Kidney epithelial cell (primary cell): ENCODE data around the gene ABRACL. TPM values are rescaled to one million over a fixed set of nuclear protein-coding genes. Genes with fewer than 3 reads are reported as not detected.
"Not testable (repeated sequence)": the region's sequence is repeated elsewhere in the genome, so short reads cannot be mapped to it uniquely, and the experiment has no call there.

ENCODE experiments used
- DNase-seq: peaks from one replicate; pipeline ENCODE4 v3.0.0-alpha.2; 2010; ENCODE audit warnings: low read depth
- H3K27me3 ChIP-seq: 2 replicates; pipeline ENCODE4 v1.6.0; 2011; ENCODE audit warnings: low read length; ENCODE audit not compliant: control insufficient read depth, insufficient read depth
- H3K36me3 ChIP-seq: 2 replicates; pipeline ENCODE4 v1.5.1; 2011; ENCODE audit warnings: low read length; ENCODE audit not compliant: control insufficient read depth, insufficient read depth
- H3K4me3 ChIP-seq: 2 replicates; pipeline ENCODE4 v1.5.1; 2011; ENCODE audit warnings: low read depth, mild to moderate bottlenecking, control low read depth, low read length
- total RNA-seq: library from RNA; depleted of rRNA; stranded (reverse); fragments of >200 nt; gene quantifications from 2 replicates; pipeline ENCODE4 v1.2.3, GENCODE V29; 2015
- TF ChIP-seq, protein P1 (sequence below): IDR thresholded peaks from 2 replicates; pipeline ENCODE4 v1.5.1; 2011; ENCODE audit warnings: mild to moderate bottlenecking, moderate library complexity, low read length, control low read depth, inconsistent platforms; ENCODE audit not compliant: insufficient read depth, poor library complexity, severe bottlenecking

ABRACL gene
- total RNA-seq, 1 donor from 2014 or later = 119 TPM

DNA sequence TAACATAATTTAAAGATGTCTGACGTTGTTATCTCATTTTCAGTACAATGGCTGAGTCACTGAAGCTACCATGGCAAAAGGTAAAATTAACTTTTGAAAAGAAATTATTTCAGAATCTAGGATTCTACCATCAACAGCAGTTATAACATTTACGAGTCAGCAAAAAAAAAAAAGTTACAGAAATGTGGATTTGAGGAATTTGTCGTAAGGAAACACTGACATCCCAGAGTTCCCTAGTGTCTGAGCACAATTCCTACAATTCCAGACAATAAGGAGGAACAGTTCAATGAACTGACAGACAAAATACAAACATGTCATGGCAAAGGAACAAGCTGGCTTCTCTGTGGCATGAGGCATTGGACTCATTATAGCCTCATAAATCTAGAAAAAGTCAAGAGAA is 19.1 kb downstream of the ABRACL start:
- TF ChIP-seq, protein P1, sequence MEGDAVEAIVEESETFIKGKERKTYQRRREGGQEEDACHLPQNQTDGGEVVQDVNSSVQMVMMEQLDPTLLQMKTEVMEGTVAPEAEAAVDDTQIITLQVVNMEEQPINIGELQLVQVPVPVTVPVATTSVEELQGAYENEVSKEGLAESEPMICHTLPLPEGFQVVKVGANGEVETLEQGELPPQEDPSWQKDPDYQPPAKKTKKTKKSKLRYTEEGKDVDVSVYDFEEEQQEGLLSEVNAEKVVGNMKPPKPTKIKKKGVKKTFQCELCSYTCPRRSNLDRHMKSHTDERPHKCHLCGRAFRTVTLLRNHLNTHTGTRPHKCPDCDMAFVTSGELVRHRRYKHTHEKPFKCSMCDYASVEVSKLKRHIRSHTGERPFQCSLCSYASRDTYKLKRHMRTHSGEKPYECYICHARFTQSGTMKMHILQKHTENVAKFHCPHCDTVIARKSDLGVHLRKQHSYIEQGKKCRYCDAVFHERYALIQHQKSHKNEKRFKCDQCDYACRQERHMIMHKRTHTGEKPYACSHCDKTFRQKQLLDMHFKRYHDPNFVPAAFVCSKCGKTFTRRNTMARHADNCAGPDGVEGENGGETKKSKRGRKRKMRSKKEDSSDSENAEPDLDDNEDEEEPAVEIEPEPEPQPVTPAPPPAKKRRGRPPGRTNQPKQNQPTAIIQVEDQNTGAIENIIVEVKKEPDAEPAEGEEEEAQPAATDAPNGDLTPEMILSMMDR = no peak
- no peak overlapping the region for H3K4me3 ChIP-seq
- H3K36me3 ChIP-seq = no peaks in the 10 kb centered on the region
- no peak for DNase-seq
- no peaks in the 10 kb centered on the region for H3K27me3 ChIP-seq

DNA sequence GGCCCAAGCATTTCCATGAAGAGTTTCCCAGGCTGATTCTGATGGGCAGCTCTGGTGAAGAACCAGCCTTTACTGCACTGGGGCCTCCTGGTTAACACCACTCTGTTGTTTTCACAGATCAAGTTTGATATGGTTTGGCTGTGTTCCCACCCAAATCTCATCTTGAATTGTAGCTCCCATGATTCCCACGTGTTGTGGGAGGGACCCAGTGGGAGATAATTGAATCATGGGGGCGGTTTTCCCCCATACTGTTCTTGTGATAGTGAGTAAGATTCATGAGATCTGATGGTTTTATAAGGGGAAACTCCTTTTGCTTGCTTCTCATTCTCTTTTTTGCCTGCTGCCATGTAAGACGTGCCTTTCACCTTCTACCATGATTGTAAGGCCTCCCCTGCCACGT is 20.4 kb downstream of the ABRACL start:
- not testable (repeated sequence) for H3K4me3 ChIP-seq, H3K27me3 ChIP-seq, H3K36me3 ChIP-seq, DNase-seq

GRCh38 chr6:139050131-139050769 is 21.7 kb downstream of the ABRACL start:
- H3K4me3 ChIP-seq, H3K27me3 ChIP-seq, H3K36me3 ChIP-seq, DNase-seq: not testable (repeated sequence)

GRCh38 chr6:139050770-139051313 is 22.3 kb downstream of the ABRACL start:
- Histone ChIP-seq H3K4me3 (no peak overlapping the region), H3K36me3 (no peaks in the 10 kb centered on the region), H3K27me3 (no peaks in the 10 kb centered on the region)
- no peak for DNase-seq
- TF ChIP-seq, protein P1 = no peak

DNA sequence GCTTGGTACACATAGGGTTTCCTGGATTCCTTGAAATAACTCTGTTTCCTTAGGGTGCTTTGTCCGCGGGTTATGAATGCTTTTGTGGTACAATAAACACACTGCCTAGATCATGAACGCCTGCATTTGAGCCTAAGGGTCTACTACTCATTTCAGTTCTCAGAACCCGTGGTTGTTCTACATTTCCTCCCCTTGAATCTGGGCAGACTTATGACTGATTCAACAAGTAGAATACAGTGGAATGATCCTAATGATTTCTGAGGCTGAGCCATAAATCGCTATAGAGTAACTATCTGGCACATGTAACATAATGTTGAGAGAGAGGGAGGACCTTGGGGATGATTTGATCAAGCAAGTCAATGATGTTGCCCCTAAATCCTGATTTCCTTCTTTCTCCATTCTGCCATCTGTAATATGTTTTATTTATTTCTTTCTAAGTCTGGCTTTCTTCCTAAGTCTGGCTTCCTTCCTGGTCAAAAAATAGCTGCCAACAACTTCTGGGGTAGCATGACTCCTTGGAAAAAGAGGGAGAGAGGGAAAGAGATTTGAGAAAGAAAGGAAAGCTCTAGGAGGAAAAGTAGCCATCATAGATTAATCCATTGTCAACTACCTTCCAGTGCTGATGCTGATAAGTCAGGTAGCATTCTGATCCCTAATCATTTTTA is 23.0 kb downstream of the ABRACL start:
- Histone ChIP-seq H3K4me3 (no peak overlapping the region), H3K27me3 (no peaks in the 10 kb centered on the region), H3K36me3 (no peaks in the 10 kb centered on the region)
- no peak for DNase-seq
- TF ChIP-seq, protein P1 = no peak

GRCh38 chr6:139053382-139053781 is 24.8 kb downstream of the ABRACL start:
- H3K36me3 ChIP-seq = no peaks in the 10 kb centered on the region
- TF ChIP-seq, protein P1 = no peak
- H3K4me3 ChIP-seq = no peak overlapping the region
- DNase-seq = no peak
- H3K27me3 ChIP-seq = no peaks in the 10 kb centered on the region

DNA sequence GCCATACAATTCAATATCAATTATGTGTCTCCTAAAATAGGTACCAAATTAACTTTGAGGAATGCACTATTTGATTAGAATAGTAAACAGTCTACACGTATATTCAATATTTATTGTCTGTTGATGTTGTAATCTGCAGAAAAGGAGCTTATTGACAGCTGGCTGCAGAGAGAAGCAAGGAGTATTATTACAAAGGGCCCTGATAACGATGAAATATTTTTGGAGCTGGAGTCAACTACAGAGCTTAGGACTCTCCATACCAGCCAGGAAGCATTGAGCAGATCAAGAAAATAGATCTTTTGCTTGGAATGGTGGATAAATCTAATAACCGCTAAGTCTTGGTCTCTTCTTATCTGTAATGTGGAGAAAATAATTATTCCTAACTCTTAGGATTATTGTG is 25.5 kb downstream of the ABRACL start:
- Histone ChIP-seq H3K4me3 (no peak overlapping the region), H3K36me3 (no peaks in the 10 kb centered on the region), H3K27me3 (no peaks in the 10 kb centered on the region)
- DNase-seq = no peak
- TF ChIP-seq, protein P1 = no peak
